Stimulated activated CD4-positive, alpha-beta T cell treated with anti-CD3 and anti-CD28 coated beads, Interleukin-4, amount 100 ng/mL, for 1 hour (primary cell): ENCODE measurements around the gene SBF2.
"Not testable (repeated sequence)": the region's sequence is repeated elsewhere in the genome, so short reads cannot be mapped to it uniquely, and the experiment has no call there.

Experiments used
- DNase-seq: peaks from one replicate; pipeline ENCODE4 v3.0.0-alpha.2; 2020

Gene SBF2

GRCh38 chr11:10048350-10048749 is 245.7 kb downstream of the SBF2 start:
- no peak for DNase-seq

DNA sequence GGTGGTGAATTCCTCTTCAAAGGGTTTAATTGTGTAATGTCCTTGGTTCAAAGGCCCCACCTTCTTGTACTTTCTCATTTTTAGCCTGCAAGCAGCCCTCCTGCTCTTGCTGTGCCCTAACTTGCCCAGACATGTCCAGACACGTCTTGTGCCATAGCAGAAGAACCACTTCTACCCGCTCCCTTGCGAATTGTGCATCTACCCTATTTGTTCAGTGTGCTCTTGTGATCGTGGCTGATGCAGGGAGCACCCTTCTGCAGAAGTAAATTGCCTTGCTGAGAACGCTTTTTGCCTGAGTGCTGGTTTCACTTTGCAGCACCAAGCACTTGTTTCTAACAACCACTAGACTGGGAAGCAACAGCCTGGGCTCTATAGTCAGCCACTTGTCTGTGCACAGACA is 249.4 kb downstream of the SBF2 start:
- no peak for DNase-seq

DNA sequence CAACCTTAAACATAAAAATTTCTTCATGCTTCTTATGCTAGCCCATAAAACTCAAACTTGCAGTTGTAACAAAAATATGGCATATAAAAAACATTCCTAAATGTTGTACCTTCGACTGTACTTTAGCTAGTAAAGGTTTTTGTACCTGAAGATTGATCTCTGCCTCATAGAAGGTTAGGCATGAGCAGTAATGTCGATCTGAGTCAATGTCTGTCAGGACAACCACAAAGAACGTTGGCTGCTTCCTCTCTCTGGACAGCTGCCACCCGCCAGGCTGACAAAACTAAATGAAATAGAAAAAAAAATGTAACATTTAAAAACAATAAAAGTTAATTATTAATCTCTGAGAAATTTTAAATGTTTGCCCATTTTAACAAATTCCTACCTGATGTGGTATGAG is 251.3 kb downstream of the SBF2 start:
- DNase-seq: no peak

DNA sequence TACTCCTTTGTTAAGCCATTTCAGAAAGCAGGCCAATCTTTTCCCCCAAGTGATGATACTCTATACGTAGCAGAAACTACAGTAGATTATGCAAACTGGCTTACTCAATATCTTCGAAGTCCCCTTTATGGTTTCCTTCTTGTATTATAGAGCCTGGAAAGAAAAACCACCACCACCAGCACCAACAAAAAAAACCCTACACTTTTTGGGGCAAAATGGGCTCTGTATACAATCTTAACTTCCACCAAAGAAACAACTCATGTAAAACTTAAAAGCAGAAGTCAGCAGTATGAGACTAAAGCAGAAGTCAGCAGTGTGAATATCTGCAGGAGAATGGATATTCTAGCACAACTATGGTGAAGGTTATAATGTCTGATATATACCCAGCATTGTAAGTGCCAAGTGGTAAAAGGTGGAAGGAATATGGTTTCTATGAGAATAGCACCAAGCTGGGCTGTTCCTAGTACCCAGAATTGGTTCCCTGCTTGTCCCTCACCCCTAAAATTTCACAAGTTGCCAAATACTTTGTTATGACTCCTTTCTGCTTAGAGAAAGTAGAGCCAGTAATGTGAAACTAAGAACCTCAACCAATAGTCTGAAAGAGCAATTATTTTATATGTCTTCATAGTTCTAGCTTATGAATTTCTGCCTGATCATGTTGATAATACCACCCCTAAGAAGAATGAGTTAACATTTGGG is 252.1 kb downstream of the SBF2 start:
- DNase-seq: no peak

DNA sequence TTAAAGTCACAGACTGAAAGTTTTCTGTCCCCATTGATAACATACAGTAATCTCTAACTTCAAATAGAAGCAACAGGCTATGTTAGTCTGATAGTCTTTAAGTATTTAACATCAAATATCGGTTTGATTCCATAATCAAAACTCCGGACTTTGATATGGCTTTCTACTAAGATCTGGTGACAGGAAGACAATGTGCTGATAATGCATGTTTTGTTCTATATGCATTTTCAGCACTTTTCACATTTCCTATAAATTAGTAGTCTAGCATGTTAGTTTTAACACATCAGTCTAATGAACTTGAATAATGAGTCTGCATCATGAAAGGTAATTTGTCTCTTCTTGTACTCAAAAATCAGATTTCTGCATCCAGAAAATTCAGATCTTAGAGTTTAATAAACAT is 252.7 kb downstream of the SBF2 start:
- no peak for DNase-seq

GRCh38 chr11:10038521-10039302 is 255.3 kb downstream of the SBF2 start:
- DNase-seq: no peak

DNA sequence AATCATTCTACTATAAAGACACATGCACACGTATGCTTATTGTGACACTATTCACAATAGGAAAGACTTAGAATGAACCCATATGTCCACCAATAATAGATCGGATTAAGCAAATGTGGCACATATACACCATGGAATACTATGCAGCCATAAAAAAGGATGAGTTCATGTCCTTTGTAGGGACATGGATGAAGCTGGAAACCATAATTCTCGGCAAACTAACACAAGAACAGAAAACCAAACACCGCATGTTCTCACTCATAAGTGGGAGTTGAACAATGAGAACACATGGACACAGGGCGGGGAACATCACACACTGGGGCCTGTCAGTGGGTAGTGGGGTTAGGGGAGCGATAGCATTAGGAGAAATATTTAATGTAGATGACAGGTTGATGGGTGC is 258.1 kb downstream of the SBF2 start:
- not testable (repeated sequence) for DNase-seq

DNA sequence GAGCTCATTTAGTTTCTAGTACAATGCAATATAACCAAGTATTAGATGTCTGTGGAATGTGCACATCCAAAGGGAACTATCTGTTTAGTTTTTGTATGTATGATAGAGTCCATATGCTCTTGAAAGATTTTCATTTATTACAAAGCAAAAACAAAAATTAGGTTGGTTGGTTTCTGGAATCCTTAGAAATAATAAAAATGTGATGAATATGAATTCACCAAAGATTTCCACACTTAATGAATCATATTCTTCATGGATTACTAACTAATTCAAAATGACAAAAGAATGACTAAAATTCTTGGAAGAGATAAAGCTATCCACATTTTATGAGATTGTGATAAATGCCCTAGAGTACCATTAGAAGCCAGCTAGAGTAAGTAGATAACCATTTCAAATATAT is 261.1 kb downstream of the SBF2 start:
- DNase-seq: no peak

DNA sequence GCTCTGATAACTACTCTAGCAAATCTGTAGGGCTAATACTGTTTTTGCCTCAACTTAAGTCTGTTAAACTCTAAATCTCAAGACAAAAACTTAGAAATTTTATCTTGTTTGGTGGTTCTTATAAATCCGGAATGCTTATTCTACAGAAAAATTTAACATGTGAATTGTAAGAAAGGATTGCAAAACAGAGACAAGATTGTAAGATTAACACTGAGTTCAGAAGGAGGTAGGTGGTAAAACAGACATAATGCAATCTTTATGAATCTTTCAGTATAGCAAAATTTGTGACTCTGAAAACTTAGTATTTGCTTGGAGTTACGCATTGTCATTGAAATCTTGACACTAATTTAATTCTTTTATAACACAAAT is 263.9 kb downstream of the SBF2 start:
- DNase-seq: no peak

DNA sequence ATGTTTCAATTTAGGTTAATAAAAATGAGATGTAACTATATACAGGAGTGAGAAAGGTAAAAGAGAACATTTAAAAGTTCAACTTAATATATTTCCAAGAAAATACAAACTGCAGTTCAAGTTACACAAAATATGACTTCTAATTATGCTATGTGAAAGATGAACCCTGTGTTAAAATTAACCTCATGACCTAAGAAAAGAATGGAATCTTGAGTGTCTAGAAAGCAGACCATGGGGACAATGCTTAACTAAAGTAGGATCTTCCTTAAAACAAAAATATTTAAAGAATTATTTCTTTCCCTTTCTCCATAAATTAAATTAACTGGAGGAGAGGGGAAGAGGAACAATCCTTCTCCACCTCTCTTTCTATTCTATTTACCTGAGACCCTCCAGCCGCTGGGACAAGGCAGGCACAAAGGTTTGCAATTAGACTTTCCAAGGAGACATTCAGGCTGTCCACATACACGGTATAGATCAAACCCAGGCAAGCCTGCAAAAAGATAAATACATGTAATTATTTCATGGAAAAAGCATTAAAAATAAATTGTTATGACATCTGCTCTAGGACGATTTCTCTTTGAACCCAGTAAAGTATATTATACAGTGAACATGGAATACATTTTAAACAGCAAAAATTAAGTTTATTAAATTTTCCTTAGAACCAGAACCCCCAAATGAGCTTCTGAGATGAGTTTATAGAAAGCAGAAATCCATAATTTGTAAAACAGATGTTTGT is 264.5 kb downstream of the SBF2 start:
- no peak for DNase-seq

DNA sequence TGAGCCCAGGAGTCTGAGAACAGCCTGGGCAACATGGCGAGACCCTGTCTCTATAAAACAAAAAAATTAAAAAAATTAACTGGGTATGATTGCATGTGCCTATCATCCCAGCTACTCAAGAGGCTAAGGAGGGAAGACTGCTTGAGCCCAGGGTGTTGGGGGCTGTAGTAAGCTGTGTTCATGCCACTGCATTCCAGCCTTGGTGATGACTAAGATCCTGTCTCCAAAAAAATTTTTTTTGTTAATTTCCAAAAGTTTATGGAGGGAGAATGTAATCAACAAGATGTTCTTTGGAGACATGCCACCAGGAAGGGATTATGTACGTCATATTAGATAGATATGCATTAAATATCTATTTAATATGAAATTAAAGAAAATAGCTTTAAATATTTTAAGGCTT is 267.5 kb downstream of the SBF2 start:
- DNase-seq: no peak

GRCh38 chr11:10023212-10023611 is 270.8 kb downstream of the SBF2 start:
- DNase-seq: no peak

GRCh38 chr11:10022764-10023163 is 271.3 kb downstream of the SBF2 start:
- no peak for DNase-seq

GRCh38 chr11:10021563-10021962 is 272.5 kb downstream of the SBF2 start:
- DNase-seq: no peak

DNA sequence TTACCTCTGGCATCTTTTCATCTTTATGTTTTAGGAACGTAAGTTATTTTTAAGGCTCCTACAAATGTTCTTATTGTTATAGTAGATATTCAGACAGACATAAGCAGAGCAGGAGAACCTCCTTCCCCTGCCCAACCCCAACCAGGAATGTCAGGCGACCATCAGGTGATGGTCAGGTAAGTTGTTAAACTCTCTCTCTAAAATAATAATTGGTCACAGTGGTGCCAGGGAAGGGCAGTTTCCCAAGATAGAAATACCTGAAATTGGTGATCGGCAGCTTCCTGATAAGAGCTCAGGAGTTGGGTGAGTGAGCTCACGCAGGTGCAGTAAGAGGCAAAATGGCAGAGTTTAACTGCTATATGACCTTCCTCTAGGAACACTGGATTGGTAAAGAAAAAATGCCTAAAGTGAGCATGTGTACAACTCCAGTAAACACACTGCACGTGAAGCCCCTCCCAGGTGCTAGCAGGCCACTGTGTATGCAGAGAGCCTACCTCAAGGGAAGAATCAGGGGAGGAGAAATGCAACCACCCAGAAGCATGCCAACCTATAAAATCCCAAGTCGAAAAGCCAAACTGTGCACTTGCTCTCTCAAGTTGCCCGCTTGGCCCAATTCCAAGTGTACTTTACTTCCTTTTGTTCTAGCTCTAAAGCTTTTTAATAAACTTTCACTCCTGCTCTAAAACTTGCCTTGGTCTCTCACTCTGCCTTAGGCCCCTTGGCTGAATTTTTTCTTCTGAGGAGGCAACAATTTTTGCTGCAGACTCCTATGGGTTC is 273.9 kb downstream of the SBF2 start:
- DNase-seq: no peak

DNA sequence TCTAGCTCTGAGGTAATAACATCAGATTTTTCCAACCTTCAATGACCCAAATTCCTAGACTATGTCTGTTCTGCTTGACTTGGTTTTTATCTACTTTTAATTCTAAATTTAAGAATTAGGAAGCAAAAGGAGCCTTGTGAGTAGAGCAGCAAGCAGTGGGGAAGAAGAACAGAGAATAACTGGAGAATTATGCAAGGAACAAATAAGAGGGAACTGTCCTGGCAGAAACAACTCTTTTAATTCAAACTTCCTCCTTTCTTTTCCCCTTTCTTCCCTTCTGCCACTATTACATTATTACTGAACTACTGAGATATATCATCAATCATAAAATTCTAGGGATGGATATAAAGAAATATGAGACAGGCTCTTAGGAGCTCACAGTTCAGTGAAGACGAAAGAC is 276.1 kb downstream of the SBF2 start:
- DNase-seq: no peak

GRCh38 chr11:10017050-10017449 is 277.0 kb downstream of the SBF2 start:
- DNase-seq: no peak

GRCh38 chr11:10012068-10012467 is 282.0 kb downstream of the SBF2 start:
- no peak for DNase-seq

DNA sequence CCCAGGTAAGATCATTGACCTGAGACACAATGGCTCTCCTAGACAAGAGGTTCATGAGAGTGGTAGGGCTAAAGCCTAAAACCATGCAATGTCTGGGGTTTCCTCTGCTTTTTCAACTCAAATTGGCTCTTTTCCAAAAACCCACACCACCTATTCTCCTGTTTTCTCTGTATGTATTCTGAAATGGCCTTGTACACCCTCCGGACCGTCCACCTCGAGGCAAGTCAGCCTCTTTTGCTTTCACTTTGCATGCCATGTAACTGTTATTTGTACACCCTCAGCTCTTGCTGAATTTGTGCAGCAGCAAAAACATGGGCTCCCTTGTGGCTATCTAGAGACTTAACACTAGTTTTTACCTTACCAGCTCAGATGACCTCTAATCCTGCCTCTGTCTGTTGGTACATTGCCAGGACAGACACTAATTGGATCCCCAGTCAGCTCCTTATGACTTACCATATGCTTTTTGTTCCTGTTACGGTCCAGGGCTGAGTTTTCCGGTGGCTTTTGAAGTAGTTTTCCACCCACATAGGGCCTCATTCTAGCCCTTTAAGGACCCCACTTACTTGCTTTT is 288.0 kb downstream of the SBF2 start:
- DNase-seq: no peak

DNA sequence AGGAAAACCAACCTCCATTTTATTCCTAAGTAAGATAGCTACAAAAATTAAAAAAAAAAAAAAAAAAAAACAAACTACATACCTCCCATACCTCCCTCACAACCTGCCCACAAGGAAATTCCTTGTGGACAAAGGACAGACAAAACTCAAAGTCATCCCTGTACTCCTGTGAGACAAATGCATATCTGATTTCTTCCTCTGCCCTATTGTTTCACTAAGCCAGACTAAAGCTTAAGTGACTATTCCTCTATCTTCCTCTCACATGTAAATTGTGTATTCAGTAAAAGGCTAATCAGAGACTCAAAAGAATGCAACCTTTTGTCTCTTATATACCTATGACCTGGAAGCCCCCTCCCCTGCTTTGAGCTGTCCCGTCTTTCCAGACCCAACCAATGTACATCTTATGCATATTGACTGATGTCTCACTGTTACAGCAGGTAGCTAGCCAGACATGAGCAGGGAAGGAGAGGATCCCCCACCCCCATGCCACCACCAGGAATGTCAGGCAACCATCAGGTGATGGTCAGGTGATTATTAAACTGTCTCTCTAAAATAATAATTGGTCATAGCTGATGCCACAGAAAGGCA is 289.4 kb downstream of the SBF2 start:
- DNase-seq: no peak

- no peak for DNase-seq
Observed at GRCh38 chr11:10002221-10002620, 291.8 kb downstream of the SBF2 start.

DNA sequence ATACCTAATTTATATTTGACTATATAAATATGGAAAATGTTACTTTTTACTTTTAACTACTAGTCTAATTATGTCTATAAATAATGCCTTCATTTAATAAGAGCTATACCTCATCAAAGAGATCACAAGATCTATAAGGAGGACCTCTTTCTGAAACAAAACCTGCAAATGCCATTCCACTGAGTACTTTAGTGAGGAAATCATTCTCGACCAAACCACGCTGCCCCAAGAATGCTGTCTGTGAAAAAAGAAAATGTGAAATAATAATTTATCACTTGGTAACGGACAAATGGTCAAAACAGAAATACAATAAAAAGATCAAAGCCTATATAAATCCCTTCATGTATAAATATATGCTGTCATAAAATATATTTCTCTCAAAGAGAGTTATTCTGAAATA is 301.7 kb downstream of the SBF2 start:
- no peak for DNase-seq
